ENCODE data around the gene TNFAIP1.
A peak's percentile ranks its signal among the peaks of the same experiment; 100 is the strongest.

Gene TNFAIP1

GRCh38 chr17:28346199-28346580, 10.6 kb downstream of the TNFAIP1 start:
- no peak for DNase-seq

GRCh38 chr17:28346746-28347246, 11.2 kb downstream of the TNFAIP1 start:
- no peak for DNase-seq

GRCh38 chr17:28347261-28347891, 11.8 kb downstream of the TNFAIP1 start:
- peak; percentile 85 for DNase-seq

GRCh38 chr17:28348979-28349378, 13.4 kb downstream of the TNFAIP1 start:
- DNase-seq: no peak

- no peak for DNase-seq
Measured at GRCh38 chr17:28350271-28350670, 14.7 kb downstream of the TNFAIP1 start.

GRCh38 chr17:28357061-28357900, 21.7 kb downstream of the TNFAIP1 start, which contains the start of gene POLDIP2:
TSS of gene POLDIP2 (minus strand) at chr17:28357527. CDS start at chr17:28357448, 79 bp downstream.
- DNase-seq: peak; percentile 95

GRCh38 chr17:28357901-28358197, 22.3 kb downstream of the TNFAIP1 start:
- no peak for DNase-seq

GRCh38 chr17:28363186-28363585, 27.6 kb downstream of the TNFAIP1 start:
- DNase-seq: no peak

GRCh38 chr17:28363776-28364650, 28.5 kb downstream of the TNFAIP1 start:
- no peak for DNase-seq

GRCh38 chr17:28364665-28365363, 29.3 kb downstream of the TNFAIP1 start, which contains the start of gene SEBOX:
TSS of gene SEBOX (minus strand) at chr17:28365199. CDS start at chr17:28365151, 48 bp downstream.
- DNase-seq: no peak

- no peak for DNase-seq
Measured at GRCh38 chr17:28365487-28365886, 29.9 kb downstream of the TNFAIP1 start.

- no peak for DNase-seq
Measured at GRCh38 chr17:28366605-28367004, 31.0 kb downstream of the TNFAIP1 start.

GRCh38 chr17:28367641-28368305, 32.2 kb downstream of the TNFAIP1 start:
- no peak for DNase-seq

- DNase-seq: no peak
Measured at GRCh38 chr17:28368306-28368831, 32.8 kb downstream of the TNFAIP1 start.

- no peak for DNase-seq
Measured at GRCh38 chr17:28368915-28369683, 33.5 kb downstream of the TNFAIP1 start.

- DNase-seq: no peak
Measured at GRCh38 chr17:28369684-28370034, 34.1 kb downstream of the TNFAIP1 start.

- DNase-seq: peak; percentile 31
Measured at GRCh38 chr17:28370035-28370743, 34.6 kb downstream of the TNFAIP1 start, which contains the start of gene VTN. TSS of gene VTN (minus strand) at chr17:28370307. CDS start at chr17:28370203, 104 bp downstream.

- DNase-seq: no peak
Measured at GRCh38 chr17:28370744-28371103, 35.2 kb downstream of the TNFAIP1 start.

GRCh38 chr17:28371245-28372202, 36.0 kb downstream of the TNFAIP1 start, which contains the start of gene SARM1:
TSS of gene SARM1 (plus strand) at chr17:28371694. CDS start at chr17:28372033, 339 bp downstream.
- DNase-seq: peak; percentile 75
